Osteoblast (primary cell): ENCODE results near the gene KLHL18. TPM values are rescaled to one million over a fixed set of nuclear protein-coding genes. Genes with fewer than 3 reads are reported as not detected.
"Not testable (repeated sequence)": the region's sequence is repeated elsewhere in the genome, so short reads cannot be mapped to it uniquely, and the experiment has no call there.

Experiments
- DNase-seq: peaks from one replicate; pipeline ENCODE4 v3.0.0; 2011; ENCODE audit warnings: low spot score, mixed read lengths; ENCODE audit not compliant: insufficient read length; ENCODE audit errors: missing footprints
- H2AFZ ChIP-seq: 2 replicates; pipeline ENCODE4 v1.6.0; 2011; ENCODE audit warnings: mild to moderate bottlenecking, low read length
- H3K27ac ChIP-seq: 2 replicates; pipeline ENCODE4 v1.5.1; 2011; ENCODE audit warnings: mild to moderate bottlenecking, low read depth, low read length, moderate library complexity
- H3K27me3 ChIP-seq: 2 replicates; pipeline ENCODE4 v1.6.0; 2012; ENCODE audit warnings: mild to moderate bottlenecking, control low read depth, inconsistent platforms, low read length, moderate library complexity; ENCODE audit not compliant: insufficient read depth
- H3K36me3 ChIP-seq: 2 replicates; pipeline ENCODE4 v1.5.1; 2011; ENCODE audit warnings: mild to moderate bottlenecking, low read length, control low read depth, moderate library complexity; ENCODE audit not compliant: insufficient read depth
- H3K4me1 ChIP-seq: 2 replicates; pipeline ENCODE4 v1.5.1; 2011; ENCODE audit warnings: mild to moderate bottlenecking, low read length, control low read depth, moderate library complexity; ENCODE audit not compliant: insufficient read depth
- H3K4me2 ChIP-seq: 2 replicates; pipeline ENCODE4 v1.6.0; 2011; ENCODE audit warnings: mild to moderate bottlenecking, low read length; ENCODE audit not compliant: insufficient read depth
- H3K4me3 ChIP-seq: fragments of 200-600 bp; sonication (generic); 3 replicates; pipeline ENCODE4 v1.5.1; 2012; ENCODE audit warnings: mild to moderate bottlenecking, low read length, inconsistent platforms; ENCODE audit not compliant: insufficient read depth
- H3K79me2 ChIP-seq: 2 replicates; pipeline ENCODE4 v1.6.0; 2012; ENCODE audit warnings: mild to moderate bottlenecking, low read length, control low read depth, inconsistent platforms; ENCODE audit not compliant: insufficient read depth
- H3K9me3 ChIP-seq: 2 replicates; pipeline ENCODE4 v1.5.1; 2011; ENCODE audit warnings: low read depth, low read length, control low read depth
- H4K20me1 ChIP-seq: 2 replicates; pipeline ENCODE4 v1.6.0; 2012; ENCODE audit warnings: mild to moderate bottlenecking, low read length, control low read depth; ENCODE audit not compliant: insufficient read depth
- CTCF ChIP-seq: IDR thresholded peaks from 2 replicates; pipeline ENCODE4 v1.5.1; 2011; ENCODE audit warnings: mild to moderate bottlenecking, low read depth, low read length, moderate library complexity; ENCODE audit errors: extremely low read depth
- total RNA-seq: library from RNA; depleted of rRNA; stranded (reverse); fragments of >200 nt; gene quantifications from 2 replicates; pipeline ENCODE4 v1.2.3, GENCODE V29; 2012

KLHL18 gene
- total RNA-seq, 1 donor, result 21.4 TPM

GRCh38 chr3:47314056-47314764, 31.5 kb downstream of the KLHL18 start:
- no peak for TF ChIP-seq CTCF
- Histone ChIP-seq H3K36me3 (no peaks in the 10 kb centered on the region), H3K4me3 (no peak overlapping the region), H4K20me1 (peaks cover 15% of the 10 kb centered on the region), H3K4me1 (no peaks in the 10 kb centered on the region), H2AFZ (no peak overlapping the region), H3K4me2 (no peak overlapping the region), H3K9me3 (no peaks in the 10 kb centered on the region), H3K27ac (no peak overlapping the region), H3K79me2 (peaks cover 18% of the 10 kb centered on the region), H3K27me3 (no peaks in the 10 kb centered on the region)
- DNase-seq, result no peak

- H3K36me3 ChIP-seq, result peaks cover 2% of the 10 kb centered on the region
- DNase-seq, result no peak
- no peak overlapping the region for H2AFZ ChIP-seq
- no peaks in the 10 kb centered on the region for H3K27me3 ChIP-seq
- no peak overlapping the region for H3K27ac ChIP-seq
- no peak overlapping the region for H3K4me3 ChIP-seq
- no peaks in the 10 kb centered on the region for H3K4me1 ChIP-seq
- no peaks in the 10 kb centered on the region for H3K9me3 ChIP-seq
- TF ChIP-seq CTCF, result no peak
- H3K79me2 ChIP-seq, result peaks cover 20% of the 10 kb centered on the region
- no peak overlapping the region for H3K4me2 ChIP-seq
- H4K20me1 ChIP-seq, result peaks cover 18% of the 10 kb centered on the region
Measured at GRCh38 chr3:47315069-47315647, 32.4 kb downstream of the KLHL18 start.

DNA sequence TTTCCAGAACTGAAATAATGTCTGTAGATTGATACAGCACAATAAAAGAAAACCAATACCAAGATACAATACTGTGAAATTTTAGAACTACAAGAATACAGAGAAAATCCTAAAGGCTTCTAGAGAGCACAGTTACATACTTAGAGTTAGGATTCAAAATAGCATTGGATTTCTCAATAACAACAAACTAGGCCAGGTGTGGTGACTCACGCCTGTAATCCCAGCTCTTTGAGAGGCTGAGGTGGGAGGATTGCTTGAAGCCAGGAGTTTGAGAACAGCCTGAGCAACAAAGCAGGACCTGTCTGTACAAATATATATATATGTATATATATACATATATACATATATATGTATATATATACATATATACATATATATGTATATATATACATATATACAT, 33.4 kb downstream of the KLHL18 start:
- H3K4me1 ChIP-seq, H3K27me3 ChIP-seq, H3K27ac ChIP-seq, H3K4me3 ChIP-seq, H3K4me2 ChIP-seq, DNase-seq, H3K9me3 ChIP-seq, H2AFZ ChIP-seq: not testable (repeated sequence)
- Histone ChIP-seq H4K20me1 (peaks cover 18% of the 10 kb centered on the region), H3K79me2 (peaks cover 14% of the 10 kb centered on the region), H3K36me3 (peaks cover 11% of the 10 kb centered on the region)

DNA sequence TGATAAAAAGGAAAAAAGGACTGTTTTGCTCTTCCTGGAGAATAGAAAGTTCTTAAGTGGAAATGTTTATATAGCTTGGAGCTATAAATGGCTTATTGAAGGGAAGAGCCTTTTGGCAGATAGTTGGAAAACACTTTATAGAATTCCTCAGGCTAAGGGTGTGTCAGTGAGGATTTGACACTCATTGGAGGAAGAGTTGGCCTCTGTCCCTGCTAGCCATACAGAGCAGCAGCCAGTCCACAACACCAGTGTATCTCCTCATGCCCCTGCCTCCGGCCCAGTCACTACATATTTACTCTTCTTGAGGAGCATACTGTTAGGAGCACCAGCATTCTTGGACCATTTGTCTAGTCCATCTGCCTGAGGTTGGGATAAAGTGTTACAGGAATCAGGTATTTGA, 36.2 kb downstream of the KLHL18 start:
- Histone ChIP-seq H4K20me1 (peaks cover 16% of the 10 kb centered on the region), H2AFZ (no peak overlapping the region), H3K4me3 (no peak overlapping the region), H3K27ac (no peak overlapping the region), H3K79me2 (peaks cover 11% of the 10 kb centered on the region), H3K9me3 (no peaks in the 10 kb centered on the region), H3K27me3 (no peaks in the 10 kb centered on the region), H3K4me1 (peaks cover 9% of the 10 kb centered on the region), H3K36me3 (peaks cover 24% of the 10 kb centered on the region), H3K4me2 (no peak overlapping the region)
- TF ChIP-seq CTCF, result no peak
- DNase-seq, result no peak
